Measurements from ENCODE around the gene NFATC4.

Gene NFATC4

DNA sequence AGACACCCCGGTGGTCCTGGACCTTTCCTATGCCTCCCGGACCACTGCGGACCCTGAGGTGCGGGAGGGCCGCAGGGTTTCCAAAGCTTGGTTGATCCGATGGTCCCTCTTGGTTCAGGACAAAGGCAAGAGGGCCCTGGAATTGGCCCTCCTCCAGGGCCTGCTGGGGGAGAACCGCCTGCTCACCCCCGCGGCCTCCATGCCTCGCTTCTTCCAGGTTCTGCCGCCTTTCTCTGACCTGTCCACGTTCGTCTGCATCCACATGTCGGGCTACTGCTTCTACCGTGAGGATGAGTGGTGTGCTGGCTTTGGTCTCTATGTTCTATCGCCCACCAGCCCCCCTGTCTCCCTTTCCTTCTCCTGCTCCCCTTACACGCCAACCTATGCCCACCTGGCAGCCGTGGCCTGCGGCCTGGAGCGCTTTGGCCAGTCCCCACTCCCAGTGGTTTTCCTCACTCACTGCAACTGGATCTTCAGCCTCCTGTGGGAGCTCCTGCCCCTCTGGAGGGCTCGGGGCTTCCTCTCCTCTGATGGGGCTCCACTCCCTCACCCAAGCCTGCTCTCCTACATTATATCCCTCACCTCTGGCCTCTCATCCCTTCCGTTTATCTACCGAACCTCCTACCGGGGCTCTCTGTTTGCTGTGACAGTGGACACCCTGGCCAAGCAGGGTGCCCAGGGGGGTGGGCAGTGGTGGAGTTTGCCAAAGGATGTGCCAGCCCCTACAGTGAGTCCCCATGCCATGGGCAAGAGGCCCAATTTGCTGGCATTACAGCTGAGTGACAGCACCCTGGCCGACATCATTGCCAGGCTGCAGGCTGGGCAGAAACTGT is 47.7 kb downstream of the NFATC4 start:
- TF ChIP-seq, protein P1, sequence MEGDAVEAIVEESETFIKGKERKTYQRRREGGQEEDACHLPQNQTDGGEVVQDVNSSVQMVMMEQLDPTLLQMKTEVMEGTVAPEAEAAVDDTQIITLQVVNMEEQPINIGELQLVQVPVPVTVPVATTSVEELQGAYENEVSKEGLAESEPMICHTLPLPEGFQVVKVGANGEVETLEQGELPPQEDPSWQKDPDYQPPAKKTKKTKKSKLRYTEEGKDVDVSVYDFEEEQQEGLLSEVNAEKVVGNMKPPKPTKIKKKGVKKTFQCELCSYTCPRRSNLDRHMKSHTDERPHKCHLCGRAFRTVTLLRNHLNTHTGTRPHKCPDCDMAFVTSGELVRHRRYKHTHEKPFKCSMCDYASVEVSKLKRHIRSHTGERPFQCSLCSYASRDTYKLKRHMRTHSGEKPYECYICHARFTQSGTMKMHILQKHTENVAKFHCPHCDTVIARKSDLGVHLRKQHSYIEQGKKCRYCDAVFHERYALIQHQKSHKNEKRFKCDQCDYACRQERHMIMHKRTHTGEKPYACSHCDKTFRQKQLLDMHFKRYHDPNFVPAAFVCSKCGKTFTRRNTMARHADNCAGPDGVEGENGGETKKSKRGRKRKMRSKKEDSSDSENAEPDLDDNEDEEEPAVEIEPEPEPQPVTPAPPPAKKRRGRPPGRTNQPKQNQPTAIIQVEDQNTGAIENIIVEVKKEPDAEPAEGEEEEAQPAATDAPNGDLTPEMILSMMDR (IDR thresholded peaks at IDR 0.05; ENCODE audit: low read depth, low read length) = no peak
- H3K27me3 ChIP-seq (ENCODE audit: insufficient read depth, low read depth, severe bottlenecking) = no peaks in the 10 kb centered on the region
- H3K4me3 ChIP-seq (ENCODE audit: low read depth, low read length) = no peak overlapping the region
- H3K27ac ChIP-seq = no peak overlapping the region
- no peaks in the 10 kb centered on the region for H3K9me3 ChIP-seq (ENCODE audit: severe bottlenecking)
- no peak for DNase-seq
- peaks cover 21% of the 10 kb centered on the region for H3K36me3 ChIP-seq

DNA sequence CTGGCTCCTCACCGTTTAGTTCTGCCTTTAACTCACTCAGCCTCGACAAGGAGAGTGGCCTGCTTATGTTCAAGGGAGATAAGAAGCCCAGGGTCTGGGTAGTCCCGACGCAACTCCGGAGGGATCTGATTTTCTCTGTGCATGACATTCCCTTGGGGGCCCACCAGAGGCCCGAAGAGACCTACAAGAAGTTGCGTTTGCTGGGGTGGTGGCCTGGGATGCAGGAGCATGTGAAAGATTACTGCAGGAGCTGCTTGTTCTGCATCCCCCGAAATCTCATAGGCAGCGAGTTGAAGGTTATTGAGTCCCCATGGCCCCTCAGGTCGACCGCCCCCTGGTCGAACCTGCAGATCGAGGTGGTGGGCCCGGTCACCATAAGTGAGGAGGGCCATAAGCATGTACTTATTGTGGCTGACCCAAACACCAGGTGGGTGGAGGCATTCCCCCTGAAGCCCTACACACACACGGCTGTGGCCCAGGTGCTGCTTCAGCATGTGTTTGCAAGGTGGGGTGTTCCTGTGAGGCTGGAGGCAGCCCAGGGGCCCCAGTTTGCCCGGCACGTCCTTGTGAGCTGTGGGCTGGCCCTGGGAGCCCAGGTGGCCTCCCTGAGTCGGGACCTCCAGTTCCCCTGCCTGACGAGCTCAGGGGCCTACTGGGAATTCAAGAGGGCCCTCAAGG is 48.4 kb downstream of the NFATC4 start:
- TF ChIP-seq, protein P1 (IDR thresholded peaks at IDR 0.05; ENCODE audit: low read depth, low read length) = no peak
- no peak for DNase-seq
- no peaks in the 10 kb centered on the region for H3K9me3 ChIP-seq (ENCODE audit: severe bottlenecking)
- H3K27me3 ChIP-seq (ENCODE audit: insufficient read depth, low read depth, severe bottlenecking) = no peaks in the 10 kb centered on the region
- H3K27ac ChIP-seq = no peak overlapping the region
- no peak overlapping the region for H3K4me3 ChIP-seq (ENCODE audit: low read depth, low read length)
- peaks cover 18% of the 10 kb centered on the region for H3K36me3 ChIP-seq

DNA sequence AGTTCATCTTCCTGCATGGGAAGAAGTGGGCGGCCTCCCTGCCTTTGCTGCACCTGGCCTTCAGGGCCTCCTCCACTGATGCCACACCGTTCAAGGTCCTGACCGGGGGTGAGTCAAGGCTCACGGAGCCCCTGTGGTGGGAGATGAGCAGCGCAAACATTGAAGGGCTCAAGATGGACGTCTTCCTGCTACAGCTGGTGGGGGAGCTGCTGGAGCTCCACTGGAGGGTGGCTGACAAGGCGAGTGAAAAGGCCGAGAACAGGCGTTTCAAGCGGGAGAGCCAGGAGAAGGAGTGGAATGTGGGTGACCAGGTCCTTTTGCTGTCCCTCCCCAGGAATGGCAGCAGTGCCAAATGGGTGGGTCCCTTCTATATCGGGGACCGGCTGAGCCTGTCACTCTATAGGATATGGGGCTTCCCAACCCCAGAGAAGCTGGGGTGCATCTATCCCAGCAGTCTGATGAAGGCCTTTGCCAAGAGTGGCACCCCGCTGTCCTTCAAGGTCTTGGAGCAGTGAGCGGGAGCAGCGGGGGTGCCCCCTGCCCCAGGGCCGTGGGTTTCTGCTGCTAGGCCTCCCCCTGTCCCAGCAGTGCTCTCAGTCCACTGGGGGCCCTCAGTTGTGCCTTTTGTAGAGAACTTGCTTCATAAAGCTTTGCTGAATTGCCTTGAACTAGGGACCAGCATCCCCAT is 49.1 kb downstream of the NFATC4 start:
- Histone ChIP-seq H3K27me3 (ENCODE audit: insufficient read depth, low read depth, severe bottlenecking) (no peaks in the 10 kb centered on the region), H3K36me3 (peaks cover 18% of the 10 kb centered on the region), H3K27ac (no peak overlapping the region), H3K9me3 (ENCODE audit: severe bottlenecking) (no peaks in the 10 kb centered on the region), H3K4me3 (ENCODE audit: low read depth, low read length) (no peak overlapping the region)
- TF ChIP-seq, protein P1 (IDR thresholded peaks at IDR 0.05; ENCODE audit: low read depth, low read length) = no peak
- no peak for DNase-seq

DNA sequence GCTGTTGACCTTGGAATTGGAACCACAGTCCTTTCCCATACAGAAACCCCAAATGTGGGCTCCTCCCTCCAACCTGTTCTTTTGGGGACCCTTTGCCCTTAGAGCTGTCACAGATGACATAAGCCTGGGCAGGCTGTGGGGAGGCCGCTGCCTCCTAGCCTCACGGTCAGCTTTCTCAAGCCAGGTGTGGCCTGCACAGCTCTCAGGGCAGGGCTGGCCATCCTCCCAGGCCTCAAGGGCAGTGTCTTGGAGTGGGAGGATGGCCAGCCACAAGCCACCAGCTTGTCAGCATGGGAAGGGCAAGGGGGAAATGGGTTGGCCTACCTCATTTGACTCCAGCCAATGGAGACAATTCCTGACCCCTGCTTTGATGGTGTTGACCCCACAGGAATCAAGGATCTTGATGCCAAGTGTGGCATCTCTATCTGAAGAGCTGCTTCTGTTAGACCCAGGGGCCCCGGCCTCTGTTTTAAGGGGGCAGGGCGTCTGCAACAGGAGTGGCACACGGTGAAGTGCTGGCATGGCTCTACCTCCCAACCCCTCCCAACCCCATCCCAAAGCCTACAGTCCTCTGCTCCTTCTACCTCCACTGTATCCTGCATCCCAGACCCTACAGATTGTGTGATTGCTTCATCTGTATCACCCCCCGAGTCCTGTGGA is 50.0 kb downstream of the NFATC4 start:
- no peak overlapping the region for H3K27ac ChIP-seq

DNA sequence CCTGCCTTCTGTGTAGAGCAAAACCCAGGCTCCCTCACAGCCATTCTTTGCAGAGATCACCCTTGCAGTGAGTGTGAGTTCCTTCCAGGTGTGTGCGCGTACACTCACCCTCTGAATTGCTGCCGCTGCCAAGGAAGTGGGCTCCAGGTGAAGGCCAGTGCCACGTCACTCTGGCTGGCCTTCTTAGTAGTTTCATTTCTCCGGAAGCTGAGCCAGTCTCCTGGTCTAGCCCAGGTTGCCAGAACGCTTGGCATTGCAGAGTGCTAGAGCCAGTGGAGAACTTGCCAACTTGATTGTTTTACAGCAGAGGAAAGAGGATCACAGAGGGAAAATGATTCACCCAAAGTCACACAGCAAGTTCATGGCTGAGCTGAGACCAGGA is 50.5 kb downstream of the NFATC4 start:
- TF ChIP-seq, protein P1 (IDR thresholded peaks at IDR 0.05; ENCODE audit: low read depth, low read length) = no peak
- no peak for DNase-seq
- H3K36me3 ChIP-seq = peaks cover 8% of the 10 kb centered on the region
- no peaks in the 10 kb centered on the region for H3K27me3 ChIP-seq (ENCODE audit: insufficient read depth, low read depth, severe bottlenecking)
- H3K27ac ChIP-seq = no peak overlapping the region
- H3K9me3 ChIP-seq (ENCODE audit: severe bottlenecking) = no peaks in the 10 kb centered on the region
- no peak overlapping the region for H3K4me3 ChIP-seq (ENCODE audit: low read depth, low read length)

More for the DNA sequence above, 50.0 kb downstream of the NFATC4 start:
- TF ChIP-seq, protein P1 (IDR thresholded peaks at IDR 0.05; ENCODE audit: low read depth, low read length) = no peak
- Histone ChIP-seq H3K36me3 (peaks cover 9% of the 10 kb centered on the region), H3K4me3 (ENCODE audit: low read depth, low read length) (no peak overlapping the region), H3K27me3 (ENCODE audit: insufficient read depth, low read depth, severe bottlenecking) (no peaks in the 10 kb centered on the region), H3K9me3 (ENCODE audit: severe bottlenecking) (no peaks in the 10 kb centered on the region)
- DNase-seq = no peak
